ENCODE results near the gene CDKN2B-AS1.
"Not testable (repeated sequence)": the region's sequence is repeated elsewhere in the genome, so short reads cannot be mapped to it uniquely, and the experiment has no call there.

CDKN2B-AS1 gene

DNA sequence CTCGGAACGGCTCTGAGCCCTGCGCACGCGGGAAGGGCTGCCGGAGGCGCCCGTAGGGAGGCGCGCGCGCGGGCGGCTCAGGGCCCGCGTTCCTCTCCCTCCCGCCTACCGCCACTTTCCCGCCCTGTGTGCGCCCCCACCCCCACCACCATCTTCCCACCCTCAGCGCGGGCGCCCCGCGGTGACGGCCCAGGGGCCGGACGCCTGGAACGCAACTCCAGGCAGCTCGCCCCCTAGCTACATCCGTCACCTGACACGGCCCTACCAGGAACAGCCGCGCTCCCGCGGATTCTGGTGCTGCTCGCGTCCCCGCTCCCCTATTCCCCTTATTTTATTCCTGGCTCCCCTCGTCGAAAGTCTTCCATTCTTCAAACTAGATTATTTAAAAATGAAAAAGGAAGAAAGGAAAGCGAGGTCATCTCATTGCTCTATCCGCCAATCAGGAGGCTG lies at the start of gene CDKN2B-AS1:
TSS of gene CDKN2B-AS1 (plus strand) at position 236 of the 450 bp plus-strand sequence.
- DNase-seq (ENCODE audit: low read depth, low spot score) = no peak

DNA sequence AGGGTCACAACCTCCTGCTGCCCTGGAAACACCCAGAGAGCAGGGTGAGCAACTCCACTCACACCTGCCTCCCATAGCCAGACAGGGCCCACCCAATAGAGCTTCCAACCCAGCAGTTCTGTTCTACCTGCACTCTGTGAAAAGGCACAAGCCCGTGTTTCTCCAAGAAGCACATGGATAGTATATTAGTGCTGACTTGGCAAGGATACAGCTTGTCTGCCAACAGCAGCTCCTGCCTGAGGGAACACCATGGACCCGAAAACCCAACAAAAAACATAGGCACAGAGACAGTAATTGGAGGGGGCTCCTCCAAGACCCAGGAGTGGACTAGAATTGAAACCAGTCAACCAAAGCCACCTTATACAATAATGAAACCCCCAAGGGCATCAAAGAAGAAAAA lies 49.0 kb upstream of the CDKN2B-AS1 start:
- DNase-seq (ENCODE audit: low read depth, low spot score) = no peak

DNA sequence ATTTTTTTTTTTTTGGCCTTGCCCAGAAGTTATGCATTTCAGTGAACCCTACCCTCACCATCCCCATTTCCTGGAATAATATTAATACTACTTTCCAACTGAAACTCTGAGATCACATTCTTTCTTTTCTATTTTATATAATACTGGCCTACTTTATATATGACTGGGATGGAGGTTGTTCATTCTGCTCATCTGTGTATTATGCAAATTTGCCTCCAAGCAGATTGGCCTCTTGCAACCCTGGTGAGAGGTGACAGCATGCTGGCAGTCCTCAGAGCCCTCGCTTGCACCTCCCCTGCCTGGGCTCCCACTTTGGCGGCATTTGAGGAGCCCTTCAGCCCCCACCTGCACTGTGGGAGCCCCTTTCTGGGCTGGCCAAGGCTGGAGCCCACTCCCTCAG lies 35.8 kb upstream of the CDKN2B-AS1 start:
- DNase-seq (ENCODE audit: low read depth, low spot score) = no peak

DNA sequence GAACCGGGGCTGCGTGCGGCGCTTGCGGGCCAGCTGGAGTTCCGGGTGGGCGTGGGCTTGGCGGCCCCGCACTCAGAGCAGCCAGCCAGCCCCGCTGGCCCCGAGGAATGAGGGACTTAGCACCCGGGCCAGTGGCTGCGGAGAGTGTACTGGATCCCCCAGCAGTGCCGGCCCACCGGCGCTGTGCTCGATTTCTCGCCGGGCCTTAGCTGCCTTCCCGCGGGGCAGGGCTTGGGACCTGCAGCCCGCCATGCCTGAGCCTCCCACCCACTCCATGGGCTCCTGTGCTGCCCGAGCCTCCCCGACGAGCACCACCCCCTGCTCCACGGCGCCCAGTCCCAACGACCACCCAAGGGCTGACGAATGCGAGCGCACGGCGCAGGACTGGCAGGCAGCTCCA lies 35.3 kb upstream of the CDKN2B-AS1 start:
- not testable (repeated sequence) for DNase-seq (ENCODE audit: low read depth, low spot score)

GRCh38 chr9:21961569-21961968 lies 33.0 kb upstream of the CDKN2B-AS1 start:
- DNase-seq (ENCODE audit: low read depth, low spot score) = no peak

DNA sequence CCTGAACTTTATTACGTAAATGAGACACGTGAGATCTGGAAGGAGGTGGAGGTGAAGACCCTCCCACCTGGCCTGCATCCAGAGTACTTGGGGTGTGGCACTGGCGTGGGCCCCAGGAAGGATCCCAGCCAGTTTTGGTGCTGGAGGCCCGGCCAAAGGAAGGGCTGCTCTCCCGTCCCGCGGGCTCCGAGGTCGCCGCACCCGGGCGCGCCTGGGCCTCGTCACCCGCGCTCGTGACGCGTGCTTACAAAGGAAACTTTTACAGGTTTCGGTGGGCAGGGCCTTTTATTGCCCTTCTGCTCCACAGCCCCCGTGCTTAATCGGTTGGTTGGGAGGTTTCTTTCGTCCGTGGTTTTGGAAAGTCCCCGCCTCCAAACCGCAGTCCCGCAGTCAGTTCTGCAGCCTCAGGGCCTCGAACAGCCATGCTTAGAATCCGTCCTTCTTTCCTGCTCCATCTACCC lies 29.6 kb upstream of the CDKN2B-AS1 start:
- no peak for DNase-seq (ENCODE audit: low read depth, low spot score)

DNA sequence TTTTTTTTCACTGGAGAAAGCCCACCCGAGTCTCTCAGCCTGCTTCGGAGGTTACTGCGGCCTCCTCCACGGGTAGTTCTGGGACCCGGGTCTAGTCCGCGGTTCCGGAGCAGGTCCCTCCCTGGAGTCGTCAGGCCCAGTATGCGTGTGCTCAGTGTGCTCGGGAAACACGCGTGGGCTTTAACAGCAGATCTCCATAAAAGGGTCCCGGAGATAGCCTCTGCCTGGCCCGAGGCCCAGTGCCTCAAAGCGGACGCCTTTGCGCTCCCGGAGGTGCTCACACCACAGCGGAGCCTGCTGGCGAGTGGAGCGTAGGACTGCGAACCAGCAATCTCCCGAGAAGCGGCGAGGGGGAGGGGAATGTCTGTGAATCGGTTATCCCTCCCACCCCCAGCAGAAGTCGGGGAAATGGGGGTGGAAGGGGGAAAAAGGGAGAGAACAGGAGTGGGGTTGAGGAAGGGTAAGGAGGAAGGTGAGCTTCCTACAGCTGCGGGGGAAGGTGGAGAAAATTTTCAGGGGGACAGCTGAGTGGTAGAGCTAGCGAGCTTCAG lies 29.1 kb upstream of the CDKN2B-AS1 start:
- DNase-seq (ENCODE audit: low read depth, low spot score) = no peak

DNA sequence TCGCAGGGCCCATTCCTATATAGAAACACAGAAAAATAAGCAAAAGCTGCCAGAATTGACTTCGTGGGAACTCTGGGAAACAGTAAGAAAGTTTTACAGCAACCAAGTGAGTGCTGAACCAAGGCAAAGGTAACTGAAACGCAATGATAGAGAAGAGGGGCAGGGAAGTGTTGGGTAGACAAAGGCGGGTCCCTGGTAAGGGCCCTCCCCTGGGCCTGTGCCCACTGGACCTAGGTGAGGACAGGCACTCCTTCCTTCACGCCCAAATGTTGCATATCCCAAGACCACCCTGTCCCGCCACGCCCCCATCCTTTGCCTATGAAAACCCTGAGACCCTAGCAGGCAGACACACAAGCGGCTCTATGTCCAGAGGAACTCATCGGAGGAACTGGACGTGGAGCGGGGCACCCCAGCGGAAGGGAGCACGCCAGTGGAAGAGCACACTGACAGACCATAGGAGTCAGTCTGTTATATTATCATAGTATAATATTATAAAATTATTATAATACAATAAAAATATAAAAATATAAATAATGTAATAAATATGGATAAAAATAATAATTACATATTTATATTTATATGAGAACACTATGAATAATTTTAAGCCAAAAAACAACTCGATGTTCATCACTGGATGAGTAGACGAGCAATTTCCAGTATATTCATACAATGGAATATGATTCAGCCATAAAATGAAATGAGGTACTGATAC lies 28.3 kb upstream of the CDKN2B-AS1 start:
- no peak for DNase-seq (ENCODE audit: low read depth, low spot score)

GRCh38 chr9:21967169-21967568 lies 27.4 kb upstream of the CDKN2B-AS1 start:
- DNase-seq (ENCODE audit: low read depth, low spot score) = no peak

- no peak for DNase-seq (ENCODE audit: low read depth, low spot score)
Observed at GRCh38 chr9:21967702-21968101, 26.9 kb upstream of the CDKN2B-AS1 start.

- no peak for DNase-seq (ENCODE audit: low read depth, low spot score)
Observed at GRCh38 chr9:21968331-21969010, 26.1 kb upstream of the CDKN2B-AS1 start.

- DNase-seq (ENCODE audit: low read depth, low spot score) = no peak
Observed at GRCh38 chr9:21969011-21969940, 25.3 kb upstream of the CDKN2B-AS1 start.

DNA sequence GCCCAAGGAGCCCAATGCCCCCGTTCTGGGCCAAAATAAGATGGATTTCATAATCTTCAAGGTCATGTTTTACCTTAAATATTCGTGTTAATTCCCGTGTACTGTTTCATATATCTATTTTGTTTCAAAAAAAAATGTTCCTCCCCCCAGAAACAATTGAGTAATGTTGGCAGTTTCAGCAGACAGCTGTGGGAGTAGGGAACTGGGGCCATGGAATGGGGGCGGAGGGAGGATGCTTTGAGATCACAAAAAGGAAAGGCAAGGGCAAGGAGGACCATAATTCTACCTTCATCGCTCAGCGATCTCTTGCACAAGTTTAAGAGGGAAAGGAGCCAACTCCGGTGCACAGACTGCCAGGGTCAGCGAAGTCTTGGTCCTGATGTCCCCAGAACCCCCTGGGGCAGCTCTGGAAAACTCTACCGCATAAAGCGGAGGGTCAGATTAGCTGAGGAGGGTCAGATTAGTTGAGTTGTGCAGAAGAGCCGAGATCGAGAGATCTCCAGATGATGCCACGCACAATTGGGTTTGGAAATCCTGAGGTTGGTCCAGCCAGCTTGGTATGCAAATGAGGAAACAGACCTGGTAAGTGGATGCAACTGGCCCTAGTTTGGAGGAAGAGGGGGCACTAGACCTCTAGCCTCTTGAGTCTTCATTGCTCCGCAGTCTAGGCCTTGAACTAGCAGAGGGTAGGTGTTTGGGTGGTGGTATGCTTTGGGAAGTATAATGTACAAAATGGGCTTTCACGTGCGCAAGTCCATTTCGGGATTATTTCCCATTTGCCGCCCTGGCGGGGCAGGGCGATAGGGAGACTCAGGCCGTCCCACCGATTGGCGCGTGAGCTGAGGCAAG lies 24.4 kb upstream of the CDKN2B-AS1 start:
- DNase-seq (ENCODE audit: low read depth, low spot score) = no peak

GRCh38 chr9:21970800-21971640 lies 23.6 kb upstream of the CDKN2B-AS1 start:
- DNase-seq (ENCODE audit: low read depth, low spot score) = no peak

- no peak for DNase-seq (ENCODE audit: low read depth, low spot score)
Observed at GRCh38 chr9:21972361-21972760, 22.2 kb upstream of the CDKN2B-AS1 start.

DNA sequence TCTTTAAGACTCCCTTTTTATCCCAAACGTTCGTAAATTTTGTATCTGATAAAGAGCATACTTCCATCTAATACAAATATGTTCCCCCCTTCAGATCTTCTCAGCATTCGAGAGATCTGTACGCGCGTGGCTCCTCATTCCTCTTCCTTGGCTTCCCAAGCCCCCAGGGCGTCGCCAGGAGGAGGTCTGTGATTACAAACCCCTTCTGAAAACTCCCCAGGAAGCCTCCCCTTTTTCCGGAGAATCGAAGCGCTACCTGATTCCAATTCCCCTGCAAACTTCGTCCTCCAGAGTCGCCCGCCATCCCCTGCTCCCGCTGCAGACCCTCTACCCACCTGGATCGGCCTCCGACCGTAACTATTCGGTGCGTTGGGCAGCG lies 20.3 kb upstream of the CDKN2B-AS1 start:
- no peak for DNase-seq (ENCODE audit: low read depth, low spot score)

DNA sequence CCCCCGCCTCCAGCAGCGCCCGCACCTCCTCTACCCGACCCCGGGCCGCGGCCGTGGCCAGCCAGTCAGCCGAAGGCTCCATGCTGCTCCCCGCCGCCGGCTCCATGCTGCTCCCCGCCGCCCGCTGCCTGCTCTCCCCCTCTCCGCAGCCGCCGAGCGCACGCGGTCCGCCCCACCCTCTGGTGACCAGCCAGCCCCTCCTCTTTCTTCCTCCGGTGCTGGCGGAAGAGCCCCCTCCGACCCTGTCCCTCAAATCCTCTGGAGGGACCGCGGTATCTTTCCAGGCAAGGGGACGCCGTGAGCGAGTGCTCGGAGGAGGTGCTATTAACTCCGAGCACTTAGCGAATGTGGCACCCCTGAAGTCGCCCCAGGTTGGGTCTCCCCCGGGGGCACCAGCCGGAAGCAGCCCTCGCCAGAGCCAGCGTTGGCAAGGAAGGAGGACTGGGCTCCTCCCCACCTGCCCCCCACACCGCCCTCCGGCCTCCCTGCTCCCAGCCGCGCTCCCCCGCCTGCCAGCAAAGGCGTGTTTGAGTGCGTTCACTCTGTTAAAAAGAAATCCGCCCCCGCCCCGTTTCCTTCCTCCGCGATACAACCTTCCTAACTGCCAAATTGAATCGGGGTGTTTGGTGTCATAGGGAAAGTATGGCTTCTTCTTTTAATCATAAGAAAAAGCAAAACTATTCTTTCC lies 19.7 kb upstream of the CDKN2B-AS1 start:
- no peak for DNase-seq (ENCODE audit: low read depth, low spot score)

- no peak for DNase-seq (ENCODE audit: low read depth, low spot score)
Observed at GRCh38 chr9:21976334-21976875, 18.2 kb upstream of the CDKN2B-AS1 start.

DNA sequence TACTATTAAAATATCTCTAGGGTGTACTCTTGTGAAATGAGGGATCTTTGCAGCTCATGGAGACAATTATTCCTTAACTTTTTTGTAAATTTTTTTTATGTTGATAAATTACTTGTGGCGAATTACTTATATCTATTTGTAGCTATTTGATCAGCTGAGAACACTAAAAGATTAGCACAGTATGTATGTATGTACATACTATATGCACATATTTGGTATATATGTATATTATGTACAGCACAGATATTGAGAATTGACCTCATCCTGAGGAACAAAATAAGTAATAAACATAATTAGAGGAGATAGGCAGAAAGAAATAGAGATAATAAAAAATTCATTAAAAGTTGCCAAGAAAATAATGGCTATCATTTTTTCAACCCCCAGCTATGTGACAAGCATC lies 12.2 kb upstream of the CDKN2B-AS1 start:
- no peak for DNase-seq (ENCODE audit: low read depth, low spot score)

Measured in brain pericyte (primary cell).